ENCODE data around the gene CTXN2.

CTXN2 gene

DNA sequence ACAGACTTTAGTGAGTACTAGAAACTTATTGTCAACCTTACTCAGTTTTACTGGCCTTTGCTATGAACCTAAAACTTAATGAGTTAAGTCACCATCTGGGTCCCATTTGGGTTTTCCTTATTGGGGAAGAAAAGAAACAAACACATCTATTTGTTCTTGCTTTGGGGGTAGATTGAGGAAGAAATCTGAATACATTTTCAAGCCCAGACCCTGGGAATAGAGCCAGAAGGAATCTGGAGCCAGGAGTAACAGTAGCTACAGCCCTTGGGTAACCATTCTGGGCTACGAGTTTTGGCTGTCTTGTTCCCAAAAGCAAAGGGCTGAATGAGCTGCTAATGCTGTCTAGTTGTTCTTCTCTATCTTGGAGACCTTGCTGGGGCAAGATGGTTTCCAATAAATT, 31.2 kb downstream of the CTXN2 start:
- no peak for DNase-seq (ENCODE audit: low read depth in 2 of 2)

DNA sequence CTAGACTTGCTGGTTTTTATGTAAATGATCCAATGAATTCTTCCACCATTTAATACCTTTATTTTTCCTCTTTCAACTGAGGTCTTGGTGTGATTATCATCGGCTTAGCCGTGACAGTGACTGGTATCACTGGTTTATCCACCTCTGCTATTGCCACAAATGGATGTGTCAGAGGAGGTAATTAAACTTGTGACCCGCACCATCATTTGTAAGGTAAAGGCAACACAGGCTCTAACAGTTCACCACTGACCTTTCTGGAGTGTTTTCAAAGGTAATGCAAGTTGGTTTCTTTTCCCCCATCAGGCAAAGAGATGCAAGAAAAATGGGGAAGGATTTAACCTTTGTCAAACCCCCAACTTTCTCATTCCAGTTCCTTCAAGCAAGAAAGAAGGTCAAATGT, 34.3 kb downstream of the CTXN2 start:
- no peak for DNase-seq (ENCODE audit: low read depth in 2 of 2)

DNA sequence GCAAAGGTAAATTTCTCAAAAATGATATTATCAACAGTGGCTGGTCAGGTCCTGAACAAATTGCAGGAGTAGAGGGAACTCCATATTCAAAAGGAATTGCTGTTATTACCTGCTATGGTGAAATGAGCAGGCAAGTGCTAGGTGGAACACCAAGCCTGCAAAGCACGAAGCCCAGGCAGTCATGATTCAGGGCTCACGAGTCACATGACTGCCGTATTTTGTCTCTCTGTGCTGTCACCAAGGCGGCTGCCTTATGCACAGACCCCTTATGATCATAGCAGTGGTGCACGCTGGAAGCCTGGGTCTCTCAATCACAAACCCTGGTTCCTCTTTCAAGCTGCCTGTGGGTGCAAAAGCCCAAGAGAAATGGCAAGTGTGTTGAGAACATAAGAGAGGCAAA, 39.0 kb downstream of the CTXN2 start:
- DNase-seq (ENCODE audit: low read depth in 2 of 2) = no peak

DNA sequence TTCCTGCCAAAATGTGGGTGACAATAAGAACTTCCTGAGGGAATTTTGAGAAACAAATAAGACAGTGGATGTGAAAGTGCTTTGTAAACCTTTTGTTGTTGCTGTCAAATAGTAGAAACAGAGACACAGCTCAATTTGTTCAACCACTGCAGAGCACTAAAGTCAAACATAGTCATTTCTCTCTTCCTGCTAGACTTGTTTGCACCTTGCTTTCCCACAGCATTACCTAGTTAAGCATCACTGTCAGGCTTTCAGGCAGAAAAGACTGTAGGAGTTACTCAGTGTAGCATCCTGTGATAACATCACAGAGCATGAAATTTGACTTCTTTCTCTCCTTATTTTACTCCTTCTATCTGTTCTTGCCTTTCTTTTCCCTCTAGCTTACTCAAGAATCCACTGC, 41.8 kb downstream of the CTXN2 start:
- DNase-seq (ENCODE audit: low read depth in 2 of 2) = no peak

DNA sequence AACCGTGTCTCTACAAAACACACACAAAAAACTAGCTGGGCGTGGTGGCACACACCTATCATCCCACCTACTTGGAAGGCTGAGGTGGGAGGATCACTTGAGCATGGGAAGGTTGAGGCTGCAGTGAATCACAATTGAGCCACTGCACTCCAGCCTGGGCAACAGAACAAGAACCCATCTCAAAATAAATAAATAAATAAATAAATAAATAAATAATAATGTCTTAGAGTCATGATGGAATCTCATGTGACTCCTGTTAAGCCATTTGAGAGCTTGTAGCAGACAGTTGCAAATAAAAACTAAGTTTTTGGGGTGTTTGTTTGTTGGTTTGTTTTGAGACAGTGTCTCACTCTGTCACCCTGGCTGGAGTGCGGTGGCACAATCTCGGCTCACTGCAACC, 47.9 kb downstream of the CTXN2 start:
- no peak for DNase-seq (ENCODE audit: low read depth in 2 of 2)

DNA sequence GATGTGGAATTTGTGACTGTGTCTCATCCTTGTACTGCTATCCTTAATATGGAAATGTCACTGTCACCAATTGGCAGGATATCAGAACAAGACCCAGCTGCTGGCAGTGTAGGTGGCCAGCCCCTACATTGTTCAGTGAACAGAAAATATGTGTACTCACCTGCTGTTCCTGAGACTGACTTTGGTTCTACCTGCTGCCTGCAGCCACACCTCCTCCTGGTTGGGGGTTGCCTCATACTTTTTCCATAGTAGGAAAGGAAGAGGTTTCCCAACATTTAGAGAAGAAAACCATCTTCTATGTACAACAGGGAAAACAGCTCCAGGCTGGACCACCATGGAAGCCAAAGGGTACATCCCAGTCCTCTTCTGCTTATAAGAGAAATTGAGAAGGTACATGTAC, 50.5 kb downstream of the CTXN2 start:
- DNase-seq (ENCODE audit: low read depth in 2 of 2) = no peak

DNA sequence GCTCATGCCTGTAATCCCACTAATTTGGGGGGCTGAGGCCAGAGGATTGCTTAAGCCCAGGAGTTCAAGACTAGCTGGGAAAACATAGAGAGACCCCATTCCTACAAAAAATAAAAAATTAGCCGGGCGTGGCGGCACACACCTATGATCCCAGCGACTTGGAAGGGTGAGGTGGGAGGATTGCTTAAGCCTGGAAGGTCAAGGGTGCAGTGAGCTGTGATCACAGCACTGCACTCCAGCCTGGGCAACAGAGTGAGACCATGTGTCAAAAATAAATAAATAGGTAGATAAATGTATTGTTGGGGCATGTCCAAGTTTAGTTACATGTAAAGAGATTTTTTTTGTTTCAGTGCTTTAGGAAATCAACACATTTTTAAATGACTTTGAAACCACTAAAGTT, 51.1 kb downstream of the CTXN2 start:
- no peak for DNase-seq (ENCODE audit: low read depth in 2 of 2)

DNA sequence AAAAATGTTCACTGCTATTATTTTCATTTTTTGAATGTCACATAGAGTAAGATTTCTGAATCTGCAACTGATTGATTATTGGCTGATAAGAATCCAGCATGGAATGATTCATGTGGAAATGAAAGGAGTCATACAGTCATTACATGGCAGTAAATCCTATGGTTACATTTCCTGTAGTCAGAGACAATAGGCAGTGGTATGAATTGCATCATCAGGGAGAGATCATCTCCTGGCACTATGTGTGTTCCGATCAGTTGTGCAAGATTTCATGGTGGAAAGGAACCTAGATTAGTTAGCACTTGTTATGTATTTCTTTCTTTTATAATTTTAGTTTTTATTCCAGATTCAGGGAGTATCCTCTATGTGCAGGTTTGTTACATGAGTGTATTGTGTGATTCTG, 53.5 kb downstream of the CTXN2 start:
- DNase-seq (ENCODE audit: low read depth in 2 of 2) = no peak

DNA sequence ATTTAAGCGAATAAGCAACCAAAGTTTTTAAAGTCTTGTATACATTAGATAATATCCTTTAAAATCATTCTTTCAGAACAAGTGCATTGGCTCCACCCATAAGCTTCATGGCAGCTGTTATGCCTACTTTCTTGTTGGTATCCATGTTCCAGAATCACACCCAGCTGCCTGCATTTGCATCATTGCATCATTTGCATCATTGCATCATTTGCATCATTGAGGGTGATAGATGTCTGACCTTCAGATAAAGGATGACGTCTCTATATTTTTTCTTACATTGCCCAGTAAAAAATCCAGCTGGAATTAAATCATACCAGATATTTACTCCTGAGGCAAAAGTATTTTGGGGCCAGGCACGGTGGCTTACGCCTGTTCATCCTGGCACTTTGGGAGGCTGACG, 56.9 kb downstream of the CTXN2 start:
- no peak for DNase-seq (ENCODE audit: low read depth in 2 of 2)

DNA sequence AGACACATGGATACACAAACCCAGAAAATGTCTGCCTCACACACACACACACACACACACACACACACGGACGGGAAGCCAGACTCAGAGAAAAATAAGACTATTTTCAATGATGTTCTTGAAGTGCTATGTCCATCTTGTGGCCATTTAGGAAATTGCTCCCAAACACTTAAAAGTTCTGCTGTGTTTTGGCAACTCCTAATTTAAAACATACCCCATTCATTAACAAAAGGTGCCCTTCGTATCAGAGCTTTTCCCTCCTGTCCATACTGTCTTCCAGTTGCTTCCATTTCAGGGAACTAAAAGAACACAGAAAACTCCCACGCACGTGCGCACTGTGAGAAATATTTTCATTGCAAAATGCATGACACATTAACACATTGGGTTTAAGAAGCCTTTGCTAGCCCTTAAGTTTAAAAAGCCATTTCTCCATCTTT, 59.2 kb downstream of the CTXN2 start:
- no peak for DNase-seq (ENCODE audit: low read depth in 2 of 2)

DNA sequence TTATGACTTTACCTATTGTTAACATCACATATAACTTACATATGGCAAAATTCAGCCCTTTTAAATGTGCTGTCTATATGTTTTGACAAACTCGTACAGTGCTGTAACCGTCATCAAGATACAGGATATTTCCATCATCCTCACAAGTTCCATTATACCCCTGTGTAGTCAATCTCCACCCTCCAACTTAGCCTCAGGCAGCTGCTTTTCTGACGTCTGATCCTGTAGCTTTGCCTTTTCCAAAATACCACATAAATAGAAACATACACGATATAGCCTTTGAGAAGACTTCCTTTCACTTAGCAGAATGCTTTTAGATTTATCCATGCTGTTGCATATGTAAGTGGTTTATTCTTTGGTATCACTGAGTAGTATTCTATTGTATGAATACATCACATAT, 61.7 kb downstream of the CTXN2 start:
- DNase-seq (ENCODE audit: low read depth in 2 of 2) = no peak
